ENCODE measurements around the gene ST14. TPM values are rescaled to one million over a fixed set of nuclear protein-coding genes. Genes with fewer than 3 reads are reported as not detected.

The ST14 gene
- polyA plus RNA-seq, 1 of the 3 experiments (the other 2 are of a cell fraction): not detected

- Histone ChIP-seq H3K27me3 (ENCODE audit: insufficient read depth) (peaks cover 14% of the 10 kb centered on the region; the same call in 1 of the 2 replicates), H3K4me2 (no peak overlapping the region), H3K36me3 (replicated peaks in 1 of 2; ENCODE audit: control insufficient read depth in 1 of 2, insufficient read depth in 2 of 2, low read length in 1 of 2) (no peaks in the 10 kb centered on the region), H3K9me2 (no peaks in the 10 kb centered on the region), H3K4me1 (ENCODE audit: control insufficient read depth in 1 of 2, insufficient read depth in 2 of 2, low read depth in 1 of 2, low read length in 1 of 2) (no peaks in the 10 kb centered on the region), H3K79me2 (ENCODE audit: insufficient read depth) (no peaks in the 10 kb centered on the region), H3K9ac (no peak overlapping the region), H4K20me1 (ENCODE audit: insufficient read depth) (no peaks in the 10 kb centered on the region), H3K9me3 (no peaks in the 10 kb centered on the region), H2AFZ (ENCODE audit: low read depth) (no peak overlapping the region), H3K4me3 (ENCODE audit: low read depth in 2 of 2, low read length in 1 of 2) (no peak overlapping the region), H3F3A (replicated peaks; ENCODE audit: insufficient read depth) (no peaks in the 10 kb centered on the region), H3K27ac (ENCODE audit: low read depth in 2 of 2, low read length in 1 of 2) (no peak overlapping the region)
- POLR2A ChIA-PET: no interaction called here
- TF ChIP-seq MXI1 (IDR thresholded peaks at IDR 0.05; ENCODE audit: low read depth, low read length) (no peak), MEF2A (IDR thresholded peaks at IDR 0.05; ENCODE audit: borderline replicate concordance, low read depth) (no peak), TAF1 (IDR thresholded peaks at IDR 0.05; ENCODE audit: borderline replicate concordance, low read depth, low read length) (no peak)
- no peak for DNase-seq
- WGBS (ENCODE audit: low lambda C conversion rate): 70% methylated on average over 10 of the region's 12 CpGs
- CTCF ChIA-PET: interaction anchor here (0.7 to 1.4 kb wide), 4 partner anchors 9 to 312 kb away, joined by 3 read pairs; no protein-coding TSS in a partner anchor
Observed at GRCh38 chr11:130199792-130200191, 40.2 kb downstream of the ST14 start.

GRCh38 chr11:130201026-130201425, 41.4 kb downstream of the ST14 start:
- Histone ChIP-seq H3K27me3 (ENCODE audit: insufficient read depth) (peaks cover 15% of the 10 kb centered on the region; the same call in 1 of the 2 replicates), H2AFZ (ENCODE audit: low read depth) (no peak overlapping the region), H3K4me1 (ENCODE audit: control insufficient read depth in 1 of 2, insufficient read depth in 2 of 2, low read depth in 1 of 2, low read length in 1 of 2) (no peaks in the 10 kb centered on the region), H3K36me3 (replicated peaks in 1 of 2; ENCODE audit: control insufficient read depth in 1 of 2, insufficient read depth in 2 of 2, low read length in 1 of 2) (no peaks in the 10 kb centered on the region), H3K27ac (ENCODE audit: low read depth in 2 of 2, low read length in 1 of 2) (no peak overlapping the region), H3K9me2 (no peaks in the 10 kb centered on the region), H4K20me1 (ENCODE audit: insufficient read depth) (no peaks in the 10 kb centered on the region), H3K4me3 (ENCODE audit: low read depth in 2 of 2, low read length in 1 of 2) (no peak overlapping the region), H3K9me3 (no peaks in the 10 kb centered on the region), H3K79me2 (ENCODE audit: insufficient read depth) (no peaks in the 10 kb centered on the region), H3K4me2 (no peak overlapping the region), H3F3A (replicated peaks; ENCODE audit: insufficient read depth) (no peaks in the 10 kb centered on the region), H3K9ac (no peak overlapping the region)
- DNase-seq: no peak
- ChIA-PET CTCF (interaction anchor here (1.8 to 4.5 kb wide), 2 partner anchors 12 to 661 kb away, joined by 8 to 27 read pairs; no protein-coding TSS in a partner anchor), POLR2A (no interaction called here)
- TF ChIP-seq YY1 (IDR thresholded peaks at IDR 0.05; ENCODE audit: low read depth) (no peak), NFIC (IDR thresholded peaks at IDR 0.05; ENCODE audit: borderline replicate concordance) (no peak), FOSL2 (IDR thresholded peaks at IDR 0.05; ENCODE audit: borderline replicate concordance, low read depth) (no peak), FOXJ3 (CRISPR knock-in tag; IDR thresholded peaks at IDR 0.05) (no peak), TEAD4 (IDR thresholded peaks at IDR 0.05; ENCODE audit: borderline replicate concordance, insufficient read depth) (no peak), CHD2 (IDR thresholded peaks at IDR 0.05; ENCODE audit: low read length, partially characterized antibody) (no peak)
- TF ChIP-seq, protein P1, sequence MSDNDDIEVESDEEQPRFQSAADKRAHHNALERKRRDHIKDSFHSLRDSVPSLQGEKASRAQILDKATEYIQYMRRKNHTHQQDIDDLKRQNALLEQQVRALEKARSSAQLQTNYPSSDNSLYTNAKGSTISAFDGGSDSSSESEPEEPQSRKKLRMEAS (IDR thresholded peaks at IDR 0.05; ENCODE audit: low read depth): no peak
- 63% methylated on average over 2 of the region's 7 CpGs for WGBS (ENCODE audit: low lambda C conversion rate)

DNA sequence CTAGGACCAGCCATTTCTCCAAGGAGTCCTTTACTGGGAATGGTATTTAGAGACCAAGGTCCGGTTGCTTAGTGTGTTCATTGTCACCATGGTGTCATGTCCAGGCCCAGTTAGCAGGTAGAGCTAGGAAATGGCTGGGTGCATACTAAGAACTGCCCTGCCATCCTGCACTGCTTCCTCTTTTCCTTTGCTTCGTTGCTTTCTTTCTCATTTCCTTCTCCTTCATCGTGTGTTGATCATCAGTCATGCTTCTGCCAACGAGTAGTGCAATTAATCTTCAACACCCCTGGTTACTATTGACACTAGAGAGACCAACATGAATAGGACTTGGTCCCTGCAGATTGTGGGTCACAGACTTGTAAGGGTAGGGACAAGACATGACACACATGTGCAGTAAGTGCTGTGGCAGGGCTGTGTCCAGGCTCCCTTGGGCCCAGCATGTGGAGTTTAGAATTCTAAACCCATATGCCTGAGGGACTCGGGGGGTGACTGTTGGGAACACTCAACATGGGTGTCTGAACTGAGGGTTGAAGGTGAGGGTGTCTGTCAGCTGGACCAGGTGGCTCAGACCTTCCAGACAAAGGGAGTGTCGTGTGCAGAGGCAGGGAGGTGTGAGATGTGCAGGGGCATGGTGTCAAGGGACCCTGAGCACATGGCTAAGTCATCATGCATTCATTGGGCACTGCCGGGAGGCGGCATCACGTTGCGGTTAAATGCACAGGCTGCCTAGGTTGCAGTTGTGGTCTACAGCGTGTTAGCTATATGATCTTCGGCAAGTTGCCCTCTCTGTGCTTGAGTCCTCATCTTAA, 42.6 kb downstream of the ST14 start:
- H3K4me2 ChIP-seq: no peak overlapping the region
- no peak for DNase-seq
- no peak overlapping the region for H2AFZ ChIP-seq (ENCODE audit: low read depth)
- POLR2A ChIA-PET: no interaction called here
- no peaks in the 10 kb centered on the region for H3K9me3 ChIP-seq
- no peaks in the 10 kb centered on the region for H3K4me1 ChIP-seq (ENCODE audit: control insufficient read depth in 1 of 2, insufficient read depth in 2 of 2, low read depth in 1 of 2, low read length in 1 of 2)
- no peaks in the 10 kb centered on the region for H4K20me1 ChIP-seq (ENCODE audit: insufficient read depth)
- no peaks in the 10 kb centered on the region for H3K79me2 ChIP-seq (ENCODE audit: insufficient read depth)
- H3K27ac ChIP-seq (ENCODE audit: low read depth in 2 of 2, low read length in 1 of 2): no peak overlapping the region
- 49% methylated on average over 12 of the region's 12 CpGs for WGBS (ENCODE audit: low lambda C conversion rate)
- peaks cover 21% of the 10 kb centered on the region; the same call in 1 of the 2 replicates for H3K27me3 ChIP-seq (ENCODE audit: insufficient read depth)
- H3F3A ChIP-seq (replicated peaks; ENCODE audit: insufficient read depth): no peaks in the 10 kb centered on the region
- CTCF ChIA-PET: interaction anchor here (1.4 to 4.5 kb wide), 3 partner anchors 11 to 660 kb away, joined by 5 to 27 read pairs (median 8); no protein-coding TSS in a partner anchor
- no peaks in the 10 kb centered on the region for H3K9me2 ChIP-seq
- H3K4me3 ChIP-seq (ENCODE audit: low read depth in 2 of 2, low read length in 1 of 2): no peak overlapping the region
- no peaks in the 10 kb centered on the region for H3K36me3 ChIP-seq (replicated peaks in 1 of 2; ENCODE audit: control insufficient read depth in 1 of 2, insufficient read depth in 2 of 2, low read length in 1 of 2)
- no peak overlapping the region for H3K9ac ChIP-seq
- TF ChIP-seq MXI1 (IDR thresholded peaks at IDR 0.05; ENCODE audit: low read depth, low read length) (no peak), EP300 (IDR thresholded peaks at IDR 0.05; ENCODE audit: borderline replicate concordance in 1 of 2, low read depth in 1 of 2, low read length in 1 of 2) (no peak), JUND (IDR thresholded peaks at IDR 0.05) (no peak), TAF1 (IDR thresholded peaks at IDR 0.05; ENCODE audit: borderline replicate concordance, low read depth, low read length) (no peak), MEF2A (IDR thresholded peaks at IDR 0.05; ENCODE audit: borderline replicate concordance, low read depth) (no peak), EZH2phosphoT487 (IDR thresholded peaks at IDR 0.05; ENCODE audit: borderline replicate concordance, low read depth) (no peak), TCF12 (IDR thresholded peaks at IDR 0.05) (no peak), SIN3A (IDR thresholded peaks at IDR 0.05; ENCODE audit: borderline replicate concordance, low read depth, low read length) (no peak)
- TF ChIP-seq, protein P2, sequence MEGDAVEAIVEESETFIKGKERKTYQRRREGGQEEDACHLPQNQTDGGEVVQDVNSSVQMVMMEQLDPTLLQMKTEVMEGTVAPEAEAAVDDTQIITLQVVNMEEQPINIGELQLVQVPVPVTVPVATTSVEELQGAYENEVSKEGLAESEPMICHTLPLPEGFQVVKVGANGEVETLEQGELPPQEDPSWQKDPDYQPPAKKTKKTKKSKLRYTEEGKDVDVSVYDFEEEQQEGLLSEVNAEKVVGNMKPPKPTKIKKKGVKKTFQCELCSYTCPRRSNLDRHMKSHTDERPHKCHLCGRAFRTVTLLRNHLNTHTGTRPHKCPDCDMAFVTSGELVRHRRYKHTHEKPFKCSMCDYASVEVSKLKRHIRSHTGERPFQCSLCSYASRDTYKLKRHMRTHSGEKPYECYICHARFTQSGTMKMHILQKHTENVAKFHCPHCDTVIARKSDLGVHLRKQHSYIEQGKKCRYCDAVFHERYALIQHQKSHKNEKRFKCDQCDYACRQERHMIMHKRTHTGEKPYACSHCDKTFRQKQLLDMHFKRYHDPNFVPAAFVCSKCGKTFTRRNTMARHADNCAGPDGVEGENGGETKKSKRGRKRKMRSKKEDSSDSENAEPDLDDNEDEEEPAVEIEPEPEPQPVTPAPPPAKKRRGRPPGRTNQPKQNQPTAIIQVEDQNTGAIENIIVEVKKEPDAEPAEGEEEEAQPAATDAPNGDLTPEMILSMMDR (IDR thresholded peaks at IDR 0.05): no peak
- TF ChIP-seq, protein P3, sequence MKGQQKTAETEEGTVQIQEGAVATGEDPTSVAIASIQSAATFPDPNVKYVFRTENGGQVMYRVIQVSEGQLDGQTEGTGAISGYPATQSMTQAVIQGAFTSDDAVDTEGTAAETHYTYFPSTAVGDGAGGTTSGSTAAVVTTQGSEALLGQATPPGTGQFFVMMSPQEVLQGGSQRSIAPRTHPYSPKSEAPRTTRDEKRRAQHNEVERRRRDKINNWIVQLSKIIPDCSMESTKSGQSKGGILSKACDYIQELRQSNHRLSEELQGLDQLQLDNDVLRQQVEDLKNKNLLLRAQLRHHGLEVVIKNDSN (IDR thresholded peaks at IDR 0.05; ENCODE audit: borderline replicate concordance, low read depth): no peak

Measured in SK-N-SH (cell line).